ENCODE data around the gene CAPN9.
"Not testable (repeated sequence)": the region's sequence is repeated elsewhere in the genome, so short reads cannot be mapped to it uniquely, and the experiment has no call there.

The CAPN9 gene, protein sequence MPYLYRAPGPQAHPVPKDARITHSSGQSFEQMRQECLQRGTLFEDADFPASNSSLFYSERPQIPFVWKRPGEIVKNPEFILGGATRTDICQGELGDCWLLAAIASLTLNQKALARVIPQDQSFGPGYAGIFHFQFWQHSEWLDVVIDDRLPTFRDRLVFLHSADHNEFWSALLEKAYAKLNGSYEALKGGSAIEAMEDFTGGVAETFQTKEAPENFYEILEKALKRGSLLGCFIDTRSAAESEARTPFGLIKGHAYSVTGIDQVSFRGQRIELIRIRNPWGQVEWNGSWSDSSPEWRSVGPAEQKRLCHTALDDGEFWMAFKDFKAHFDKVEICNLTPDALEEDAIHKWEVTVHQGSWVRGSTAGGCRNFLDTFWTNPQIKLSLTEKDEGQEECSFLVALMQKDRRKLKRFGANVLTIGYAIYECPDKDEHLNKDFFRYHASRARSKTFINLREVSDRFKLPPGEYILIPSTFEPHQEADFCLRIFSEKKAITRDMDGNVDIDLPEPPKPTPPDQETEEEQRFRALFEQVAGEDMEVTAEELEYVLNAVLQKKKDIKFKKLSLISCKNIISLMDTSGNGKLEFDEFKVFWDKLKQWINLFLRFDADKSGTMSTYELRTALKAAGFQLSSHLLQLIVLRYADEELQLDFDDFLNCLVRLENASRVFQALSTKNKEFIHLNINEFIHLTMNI

DNA sequence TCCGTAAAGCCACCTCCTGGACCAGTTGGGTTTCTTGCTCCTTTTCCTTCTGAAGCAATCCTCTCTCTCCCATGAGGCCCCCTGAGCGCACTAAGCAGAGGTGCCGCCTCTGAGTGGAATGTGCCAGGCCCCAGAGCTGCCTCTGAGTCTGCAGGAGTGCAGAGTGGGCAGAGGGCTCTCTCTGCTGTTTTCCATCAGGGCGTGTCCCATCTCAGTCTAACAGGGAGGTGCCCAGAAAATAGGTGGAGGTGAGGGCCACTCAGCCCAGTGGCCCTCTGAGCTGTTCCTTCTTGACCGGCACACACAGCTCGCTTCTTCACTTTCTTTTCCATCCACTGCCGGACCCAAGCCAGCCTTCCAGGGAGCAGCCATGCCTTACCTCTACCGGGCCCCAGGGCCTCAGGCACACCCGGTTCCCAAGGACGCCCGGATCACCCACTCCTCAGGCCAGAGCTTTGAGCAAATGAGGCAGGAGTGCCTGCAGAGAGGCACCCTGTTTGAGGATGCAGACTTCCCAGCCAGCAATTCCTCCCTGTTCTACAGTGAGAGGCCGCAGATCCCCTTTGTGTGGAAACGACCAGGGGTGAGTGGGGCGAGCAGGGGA, at the start of gene CAPN9:
CAPN9 (plus strand) TSS at position 262 of the 604 bp plus-strand sequence; CDS start at position 371, 109 bp downstream.
- DNase-seq (ENCODE audit: low spot score), result no peak

DNA sequence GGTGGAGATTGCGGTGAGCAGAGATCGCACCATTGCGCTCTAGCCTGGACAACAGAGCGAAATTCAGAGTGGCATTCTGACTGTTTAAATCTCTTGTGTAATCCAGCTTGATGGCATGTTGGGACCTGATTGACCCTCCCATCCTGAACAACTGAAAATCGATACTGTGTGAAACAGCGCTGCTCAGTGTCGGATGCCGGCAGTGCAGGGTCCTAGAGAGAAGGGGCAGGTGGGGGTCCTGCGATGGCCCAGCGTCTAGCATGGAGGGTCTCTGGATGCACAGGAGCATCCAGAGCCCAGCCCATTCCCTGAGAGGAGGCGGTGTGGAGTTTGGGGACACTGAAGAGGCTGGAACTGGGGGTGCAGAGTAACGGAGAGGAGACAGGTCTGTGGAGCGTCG, 49.1 kb upstream of the CAPN9 start:
- no peak for DNase-seq (ENCODE audit: low spot score)

DNA sequence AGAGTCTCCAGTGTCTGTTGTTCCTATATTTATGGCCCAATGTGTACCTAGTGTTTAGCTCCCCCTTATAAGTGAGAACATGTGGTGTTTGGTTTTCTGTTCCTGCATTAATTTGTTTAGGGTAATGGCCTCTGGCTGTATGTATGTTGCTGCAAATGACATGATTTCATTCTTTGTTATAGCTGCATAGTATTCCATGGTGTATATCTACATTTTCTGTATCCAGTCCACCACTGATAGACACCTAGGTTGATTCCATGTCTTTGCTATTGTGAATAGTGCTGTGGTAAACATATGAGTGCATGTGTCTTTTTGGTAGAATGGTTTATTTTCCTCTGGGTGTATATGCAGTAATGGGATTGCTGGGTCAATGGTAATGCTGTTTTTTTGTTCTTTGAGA, 48.2 kb upstream of the CAPN9 start:
- not testable (repeated sequence) for DNase-seq (ENCODE audit: low spot score)

DNA sequence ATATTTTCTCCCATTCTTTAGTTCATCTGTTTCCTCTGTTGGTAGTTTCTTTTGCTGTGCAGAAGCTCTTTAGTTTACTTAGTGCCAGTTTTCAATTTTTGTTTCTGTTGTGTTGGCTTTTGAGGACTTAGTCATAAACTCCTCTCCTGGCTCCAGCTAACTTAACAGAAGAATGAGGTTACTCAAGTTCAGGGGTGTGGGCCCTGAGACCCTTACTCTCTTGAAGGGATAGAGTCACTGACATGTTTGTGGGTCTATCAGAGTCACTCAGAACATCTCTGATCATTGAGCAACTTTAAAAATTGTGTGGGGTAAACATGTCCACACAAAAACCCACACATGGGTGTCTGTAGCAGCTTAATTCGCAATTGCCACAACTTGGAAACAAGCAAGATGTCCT, 47.5 kb upstream of the CAPN9 start:
- no peak for DNase-seq (ENCODE audit: low spot score)

DNA sequence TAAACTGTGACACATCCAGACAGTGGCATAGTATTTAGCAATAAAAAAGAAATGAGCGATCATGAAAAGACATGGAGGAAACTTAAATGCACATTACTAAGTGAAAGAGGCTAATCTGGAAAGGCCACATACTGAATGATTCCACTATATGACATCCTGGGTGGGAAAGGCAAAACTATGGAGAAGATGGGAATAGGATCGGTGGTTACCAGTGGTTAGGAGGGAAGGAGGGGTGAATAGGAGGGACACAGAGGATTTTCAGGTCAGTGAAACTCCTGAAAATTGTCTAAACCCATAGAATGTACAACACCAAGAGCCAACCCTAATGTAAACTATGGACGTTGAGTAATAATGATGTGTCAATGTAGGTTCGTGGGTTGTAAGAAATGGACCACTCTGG, 47.1 kb upstream of the CAPN9 start:
- no peak for DNase-seq (ENCODE audit: low spot score)

DNA sequence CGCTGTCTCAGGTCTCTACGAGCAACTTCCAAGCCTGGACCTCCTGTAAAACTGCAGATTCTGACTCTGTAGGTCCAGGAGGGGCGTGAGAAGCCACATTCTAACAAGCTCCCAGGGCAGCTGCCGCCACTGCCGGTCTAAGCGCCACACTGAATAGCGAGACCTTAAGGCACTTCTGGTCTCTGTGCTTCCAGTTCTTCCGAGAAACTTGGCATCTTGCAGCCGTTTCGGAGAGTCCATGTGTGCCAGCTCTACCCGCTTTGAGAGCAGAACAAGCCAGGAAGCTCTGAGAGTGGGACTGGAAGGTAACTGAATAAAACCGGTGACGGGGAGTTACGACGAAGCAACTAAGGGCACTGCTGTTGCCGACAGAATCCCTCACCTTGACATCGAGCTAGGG, 45.8 kb upstream of the CAPN9 start:
- no peak for DNase-seq (ENCODE audit: low spot score)

DNA sequence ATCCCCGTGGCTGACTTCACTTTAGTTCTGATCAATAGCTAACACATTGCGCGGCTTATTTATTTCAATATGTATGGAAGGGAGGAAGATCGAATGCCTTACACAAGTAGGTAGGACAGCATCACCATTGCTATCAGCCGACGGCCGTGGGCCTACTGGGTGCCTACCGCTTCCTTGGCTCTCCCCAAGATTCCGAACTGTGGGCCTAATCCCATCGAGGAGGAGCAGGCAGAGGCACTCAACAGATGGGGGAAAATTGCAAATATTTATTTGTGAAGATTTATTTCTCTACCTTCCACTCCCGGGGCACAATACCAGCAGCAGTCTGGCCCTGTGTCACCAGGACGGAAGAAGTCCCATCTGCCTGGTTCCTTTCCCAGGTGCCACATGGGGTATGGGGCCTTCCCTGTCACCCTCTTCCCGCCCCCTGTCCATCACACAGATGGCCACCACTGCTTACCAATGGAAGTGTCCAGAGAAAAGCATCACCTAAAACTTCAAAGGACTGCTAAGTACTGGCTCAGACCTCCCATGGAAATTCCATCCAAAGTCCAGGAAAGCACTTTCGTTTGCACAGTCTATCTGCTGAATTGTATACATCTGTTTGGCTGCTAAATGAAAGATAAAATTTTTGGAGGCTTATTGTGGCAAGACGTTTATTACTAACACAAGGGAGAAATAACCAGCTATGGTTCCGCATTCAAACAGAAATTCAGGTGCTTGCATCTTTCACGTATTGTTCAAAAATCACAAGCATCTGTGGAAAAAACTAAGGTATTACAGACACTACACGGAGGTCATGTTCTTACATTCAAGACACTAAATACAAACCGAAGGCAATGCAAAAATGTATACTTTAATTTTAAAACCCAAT, 45.1 kb upstream of the CAPN9 start:
- no peak for DNase-seq (ENCODE audit: low spot score)

DNA sequence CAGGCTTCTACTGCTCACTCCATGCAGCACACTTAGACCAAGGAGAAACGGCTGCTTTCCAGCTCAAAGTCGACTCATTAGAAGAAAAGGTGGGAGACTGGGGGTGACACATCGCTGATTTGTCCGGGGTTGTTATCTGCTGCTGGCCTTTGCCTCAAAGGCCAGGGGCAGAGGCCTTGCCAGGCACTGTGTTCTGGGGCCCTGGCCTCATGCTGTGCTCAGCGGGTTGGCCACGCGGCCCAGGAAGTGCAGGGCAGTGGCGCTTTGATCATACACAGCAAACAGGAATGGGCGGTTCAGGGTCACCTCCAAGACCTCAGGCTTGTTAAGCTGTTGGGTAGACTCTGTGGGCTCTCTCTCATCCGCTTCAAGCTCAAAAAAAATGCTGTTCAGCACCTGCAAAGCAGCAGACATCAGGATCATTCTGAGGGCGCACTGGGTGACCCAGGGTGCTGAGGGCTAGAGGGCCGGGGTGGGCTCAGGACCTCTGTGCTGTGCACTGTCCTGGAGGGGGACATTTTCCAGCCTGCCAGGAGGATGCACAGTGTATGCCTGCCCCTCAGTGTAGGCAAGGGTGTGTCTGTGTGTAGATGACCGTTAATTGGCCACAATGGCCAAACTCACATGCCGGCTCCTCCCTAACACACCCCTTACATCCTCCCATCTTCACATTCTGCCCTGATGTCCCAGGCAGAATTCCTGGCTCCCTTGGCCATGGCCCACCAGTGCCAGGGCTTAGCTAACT, 44.1 kb upstream of the CAPN9 start:
- DNase-seq (ENCODE audit: low spot score), result no peak

DNA sequence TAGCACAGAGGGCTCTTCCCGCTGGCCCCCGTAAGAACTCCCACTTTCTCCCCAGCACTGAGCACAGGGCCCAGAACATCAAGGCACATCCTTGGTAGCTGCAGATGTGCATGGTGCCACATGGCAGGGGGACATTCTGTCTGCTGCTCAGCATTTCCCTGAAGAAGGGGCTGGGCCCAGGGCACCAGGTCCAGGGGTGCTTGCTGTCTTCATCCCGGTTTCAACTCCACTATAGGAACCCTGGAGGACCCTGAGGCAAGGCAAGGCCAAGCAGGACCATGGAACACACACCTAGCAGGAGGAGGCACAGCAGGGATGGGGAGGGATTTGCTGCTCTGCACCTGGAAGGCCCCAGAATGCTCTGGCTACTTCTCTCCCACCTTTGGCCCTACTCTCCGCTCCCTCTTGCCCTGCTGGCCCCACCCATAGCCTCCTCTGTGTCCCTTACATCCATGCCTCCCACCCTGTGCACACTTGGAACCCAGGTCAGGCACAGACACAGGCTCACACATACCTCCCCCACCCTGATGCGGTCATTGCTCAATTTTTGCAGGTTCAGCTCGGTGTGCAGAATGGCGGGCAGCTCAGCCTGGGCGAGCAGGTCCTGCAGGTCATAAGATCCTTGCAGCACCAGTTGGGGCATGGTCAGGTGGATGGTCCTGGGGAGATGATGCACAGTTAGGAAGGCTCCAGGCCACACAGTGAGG, 43.4 kb upstream of the CAPN9 start:
- DNase-seq (ENCODE audit: low spot score), result no peak

DNA sequence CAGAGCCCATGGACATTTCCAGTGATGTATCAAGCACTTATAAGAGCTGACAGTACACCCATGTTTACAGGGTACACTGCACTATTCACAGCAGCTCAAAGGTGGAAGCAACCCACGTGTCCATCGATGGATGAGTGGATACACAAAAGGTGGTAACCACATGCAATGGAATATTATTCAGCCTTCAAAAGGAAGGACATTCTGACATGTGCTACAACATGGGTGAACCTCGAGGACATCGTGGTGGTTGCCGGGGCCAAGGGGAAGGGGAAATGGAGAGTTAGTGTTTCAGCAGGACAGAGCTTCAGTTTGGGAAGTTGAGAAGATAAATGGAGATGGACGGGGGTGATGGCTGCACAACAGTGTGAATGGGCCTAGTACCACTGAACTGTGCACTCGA, 42.4 kb upstream of the CAPN9 start:
- no peak for DNase-seq (ENCODE audit: low spot score)

DNA sequence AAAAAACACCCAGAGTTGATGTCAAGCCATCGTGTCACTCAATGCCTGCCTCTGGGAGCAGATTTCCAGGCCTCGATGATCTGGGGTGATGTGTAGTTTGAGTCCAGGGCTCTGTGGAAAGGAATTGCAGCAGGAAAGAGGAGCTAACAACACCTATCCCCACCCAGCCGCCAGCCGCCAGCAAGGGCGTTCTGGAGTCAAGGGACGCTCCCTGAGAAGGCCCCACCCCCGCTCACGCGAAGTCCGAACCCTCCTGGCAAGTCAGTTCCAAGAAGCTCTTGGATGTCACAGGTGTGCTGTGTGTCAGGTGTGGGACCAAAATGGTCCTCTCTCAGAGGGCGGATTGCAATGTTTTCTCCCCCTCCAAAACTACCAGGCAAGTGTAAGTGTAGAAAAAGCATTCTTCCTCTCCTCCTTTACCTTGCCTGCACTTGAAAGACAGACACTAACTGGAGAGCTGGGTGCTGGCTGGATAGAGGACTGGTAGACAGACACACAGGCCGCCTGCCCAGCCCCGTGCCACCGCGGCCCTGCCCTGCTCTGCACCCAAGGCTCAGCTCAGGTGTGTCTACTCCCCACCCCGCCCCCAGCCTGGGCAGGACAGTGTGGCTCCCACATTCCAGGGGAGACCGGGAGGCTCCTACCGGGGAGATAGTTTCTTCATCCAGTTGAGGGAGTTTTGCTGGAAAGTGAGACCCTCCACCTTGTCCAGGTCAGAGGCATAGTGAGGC, 41.7 kb upstream of the CAPN9 start:
- no peak for DNase-seq (ENCODE audit: low spot score)

DNA sequence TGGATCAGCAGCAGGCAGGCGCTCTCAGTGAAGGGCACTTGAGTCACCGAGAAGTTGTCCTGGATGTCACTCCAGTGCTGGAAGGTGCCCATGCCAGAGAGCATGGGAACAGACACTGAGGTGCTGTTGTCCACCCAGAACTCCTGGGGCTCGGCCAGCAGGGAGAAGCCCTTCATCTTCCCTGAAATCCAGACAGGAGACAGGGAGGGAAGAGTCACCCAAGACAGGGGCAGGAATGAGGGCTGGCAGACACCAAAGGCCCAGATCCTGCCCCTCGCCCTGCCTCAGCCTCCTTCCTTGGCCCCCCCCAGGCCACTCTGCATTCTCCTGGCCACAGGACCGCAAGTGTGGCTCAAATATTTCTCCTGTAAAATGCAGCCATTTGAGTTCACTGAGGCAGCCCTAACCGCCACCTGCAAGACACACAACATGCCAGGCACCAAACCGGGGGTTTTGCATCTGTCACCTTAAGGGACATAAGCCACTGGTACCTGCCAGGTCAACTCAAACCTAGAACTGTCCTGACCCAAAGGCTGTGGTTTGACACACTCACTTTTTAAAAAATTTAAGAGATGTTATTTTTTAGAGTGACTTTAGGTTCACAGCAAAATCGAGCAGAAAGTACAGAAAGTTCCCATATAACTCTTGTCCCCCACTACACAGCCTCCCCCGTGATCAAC, 41.0 kb upstream of the CAPN9 start:
- DNase-seq (ENCODE audit: low spot score), result no peak

DNA sequence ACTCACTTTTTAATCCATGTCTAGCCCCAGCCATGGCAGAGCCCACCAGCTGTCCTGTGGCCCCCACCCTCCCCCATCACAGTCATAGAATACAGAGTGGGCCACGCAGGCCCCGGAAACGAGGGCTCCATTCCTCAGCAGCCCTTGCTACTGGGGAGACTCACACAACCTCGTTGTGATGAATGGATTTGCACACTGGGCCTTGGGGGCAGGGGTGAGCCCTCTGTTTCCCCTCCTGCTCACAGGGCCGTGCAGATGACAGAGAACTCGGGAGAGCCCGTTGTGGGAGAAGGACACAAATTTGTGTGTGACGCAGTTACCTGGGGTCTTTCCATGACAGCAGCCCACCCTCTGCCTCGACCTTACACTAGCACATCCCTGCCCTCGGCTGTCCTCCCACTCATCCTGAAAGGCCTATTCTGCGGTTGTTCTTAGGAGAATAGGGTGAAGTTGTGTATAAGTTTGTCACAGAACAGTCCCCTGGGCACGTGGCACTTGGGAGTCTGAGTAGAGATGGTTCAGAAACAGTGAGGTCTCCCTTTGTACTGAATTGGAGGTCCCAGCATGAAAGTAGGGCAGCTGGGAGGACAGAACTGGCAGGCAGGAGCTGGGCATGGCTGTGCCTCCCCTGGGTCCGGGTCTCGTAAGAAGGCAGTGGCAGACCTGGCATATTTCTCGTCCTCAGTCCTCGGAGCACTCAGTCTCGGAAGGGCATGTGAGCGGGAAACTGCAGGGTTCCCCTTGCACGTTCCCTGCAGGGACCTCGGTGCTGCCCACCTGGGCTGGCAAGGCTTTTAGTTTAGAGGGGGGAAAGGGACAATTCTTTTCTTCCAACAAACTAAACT, 40.1 kb upstream of the CAPN9 start:
- DNase-seq (ENCODE audit: low spot score), result no peak

DNA sequence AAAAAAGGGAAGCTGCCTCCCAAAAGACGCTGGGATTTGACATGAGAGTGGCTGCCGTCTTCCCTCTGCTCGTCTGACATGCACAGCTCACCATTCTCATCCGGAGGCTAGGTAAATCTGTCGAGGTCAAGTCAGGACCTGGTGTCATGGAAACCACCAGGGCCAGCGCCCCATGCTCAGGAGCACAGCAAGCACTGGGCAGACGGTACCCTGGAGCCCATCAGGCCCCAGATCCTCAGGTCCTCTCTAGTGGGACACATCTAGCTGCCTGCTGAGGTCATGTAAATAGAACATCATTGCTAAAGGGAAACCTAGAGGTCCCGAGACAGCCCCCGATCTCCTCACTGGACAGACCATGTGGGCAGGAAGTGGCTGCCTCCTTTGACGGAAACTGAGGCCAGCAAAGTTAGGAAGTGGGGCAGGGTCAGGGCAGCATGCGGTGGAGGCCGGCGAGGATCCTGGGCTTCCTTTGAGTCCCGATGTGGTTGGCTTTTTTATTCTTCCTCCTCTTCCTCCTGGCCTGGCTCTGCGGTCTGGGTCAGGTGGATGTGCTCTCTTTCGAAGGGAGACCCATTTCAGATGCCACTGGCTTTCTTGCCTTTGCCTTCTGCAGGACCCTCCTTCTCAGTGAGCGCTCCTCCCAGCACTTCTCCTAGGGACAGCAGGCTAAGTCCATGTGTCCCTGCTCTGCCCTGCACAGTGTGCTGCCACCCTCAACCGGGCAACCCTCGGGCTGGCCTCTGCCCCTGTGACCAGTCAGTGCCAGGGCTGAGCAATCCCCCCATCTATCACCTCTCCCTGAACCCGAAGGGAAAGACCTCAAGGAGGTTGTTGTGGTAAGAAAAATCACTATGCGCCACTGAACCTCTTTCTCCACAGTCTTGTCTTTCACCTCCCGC, 39.2 kb upstream of the CAPN9 start:
- DNase-seq (ENCODE audit: low spot score), result no peak

DNA sequence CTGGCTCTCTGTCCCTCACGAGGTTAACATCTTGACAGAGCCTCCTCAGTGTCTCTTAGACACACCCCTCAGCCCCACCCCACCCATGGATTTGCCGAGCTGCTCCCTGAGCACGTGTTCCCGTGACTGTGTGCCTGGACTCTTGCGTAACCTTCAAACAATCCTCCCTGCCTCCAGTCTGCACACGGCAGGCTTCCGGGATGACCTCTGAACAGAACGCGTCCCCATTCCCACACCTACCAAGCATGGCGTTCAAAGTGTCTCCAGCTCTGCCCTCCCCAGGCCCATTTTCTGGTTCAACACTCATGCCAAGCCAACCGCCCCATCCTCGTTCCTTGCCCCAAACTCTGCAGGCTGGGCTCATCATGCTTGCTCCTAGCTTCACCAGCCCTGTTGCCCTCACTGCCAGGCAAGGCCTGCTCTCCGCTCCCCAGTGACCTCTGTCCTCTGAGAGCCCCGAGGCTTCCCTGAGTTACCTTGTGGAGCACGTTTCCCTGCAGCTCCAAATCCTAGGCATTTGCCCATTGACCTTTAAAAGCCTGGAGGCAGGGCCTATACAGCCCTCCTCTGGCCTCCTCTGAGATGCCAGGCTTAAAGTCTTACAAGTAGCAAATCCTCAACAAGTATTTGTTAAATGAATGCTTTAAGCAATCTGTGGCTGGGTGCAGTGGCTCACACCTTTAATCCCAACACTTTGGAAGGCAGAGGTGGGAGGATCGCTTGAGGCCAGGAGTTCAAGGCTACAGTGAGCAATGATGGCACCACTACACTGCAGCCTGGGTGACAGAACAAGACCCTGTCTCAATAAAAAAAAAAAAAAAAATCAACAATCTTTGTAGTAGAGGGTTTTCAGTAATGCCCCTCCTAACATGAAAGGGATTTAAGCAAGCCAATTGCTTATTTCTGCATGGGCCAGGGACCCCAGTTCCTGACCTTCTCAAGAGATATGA, 38.3 kb upstream of the CAPN9 start:
- DNase-seq (ENCODE audit: low spot score), result peak; percentile 35
